Astrocyte (in vitro differentiated cells and primary cell): ENCODE results near the gene TES. TPM values are rescaled to one million over a fixed set of nuclear protein-coding genes. Genes with fewer than 3 reads are reported as not detected.
"Not testable (repeated sequence)": the region's sequence is repeated elsewhere in the genome, so short reads cannot be mapped to it uniquely, and the experiment has no call there.

Experiments used
- DNase-seq: peaks from one replicate; pipeline ENCODE4 v3.0.0-alpha.2; 2010; ENCODE audit warnings: low read depth
- FAIRE-seq: peaks from 2 replicates; lab custom pipeline; 2011; peaks lifted over from hg19 to GRCh38; lab: Jason Lieb, UNC
- H2AFZ ChIP-seq: 2 replicates; pipeline ENCODE4 v1.6.0; 2012; ENCODE audit warnings: low read depth, low read length, inconsistent platforms
- H3K27ac ChIP-seq: 2 replicates; pipeline ENCODE4 v1.5.1; 2011; ENCODE audit warnings: low read depth, low read length, inconsistent platforms
- H3K27me3 ChIP-seq: 2 replicates; pipeline ENCODE4 v1.6.0; 2011; ENCODE audit warnings: low read length, inconsistent platforms; ENCODE audit not compliant: insufficient read depth
- H3K36me3 ChIP-seq: 2 replicates; pipeline ENCODE4 v1.5.1; 2011; ENCODE audit warnings: low read length, inconsistent platforms; ENCODE audit not compliant: insufficient read depth
- H3K4me1 ChIP-seq: 2 replicates; pipeline ENCODE4 v1.5.1; 2011; ENCODE audit warnings: low read length, inconsistent platforms; ENCODE audit not compliant: insufficient read depth
- H3K4me2 ChIP-seq: 2 replicates; pipeline ENCODE4 v1.6.0; 2012; ENCODE audit warnings: low read length, inconsistent platforms
- H3K4me3 ChIP-seq: 2 replicates; pipeline ENCODE4 v1.5.1; 2011; ENCODE audit warnings: low read depth, mild to moderate bottlenecking, low read length, inconsistent platforms; ENCODE audit not compliant: insufficient read depth
- H3K79me2 ChIP-seq: 2 replicates; pipeline ENCODE4 v1.6.0; 2012; ENCODE audit warnings: mild to moderate bottlenecking, low read length, inconsistent platforms; ENCODE audit not compliant: insufficient read depth
- H3K9ac ChIP-seq: 2 replicates; pipeline ENCODE4 v1.6.0; 2012; ENCODE audit warnings: mild to moderate bottlenecking, low read length, inconsistent platforms
- H3K9me3 ChIP-seq: 2 replicates; pipeline ENCODE4 v1.5.1; 2012; ENCODE audit warnings: low read depth, mild to moderate bottlenecking, low read length, inconsistent platforms; ENCODE audit not compliant: insufficient read depth
- H4K20me1 ChIP-seq: 2 replicates; pipeline ENCODE4 v1.6.0; 2012; ENCODE audit warnings: low read length, inconsistent platforms; ENCODE audit not compliant: insufficient read depth
- H3K27ac Mint-ChIP-seq: one replicate; pipeline ENCODE4 v1.8.0; 2021; ENCODE audit warnings: mild to moderate bottlenecking, mixed read lengths; ENCODE audit not compliant: unreplicated experiment
- H3K27me3 Mint-ChIP-seq: one replicate; pipeline ENCODE4 v1.8.0; 2021; ENCODE audit warnings: low read depth, mixed read lengths; ENCODE audit not compliant: unreplicated experiment
- H3K36me3 Mint-ChIP-seq: one replicate; pipeline ENCODE4 v1.8.0; 2021; ENCODE audit warnings: low read depth, mixed read lengths; ENCODE audit not compliant: unreplicated experiment
- H3K4me1 Mint-ChIP-seq: one replicate; pipeline ENCODE4 v1.8.0; 2021; ENCODE audit warnings: low read depth, mixed read lengths; ENCODE audit not compliant: unreplicated experiment
- H3K4me3 Mint-ChIP-seq: one replicate; pipeline ENCODE4 v1.8.0; 2021; ENCODE audit warnings: mild to moderate bottlenecking, moderate library complexity, mixed read lengths; ENCODE audit not compliant: unreplicated experiment
- H3K9me3 Mint-ChIP-seq: one replicate; pipeline ENCODE4 v1.8.0; 2021; ENCODE audit warnings: mild to moderate bottlenecking, mixed read lengths; ENCODE audit not compliant: unreplicated experiment
- CTCF ChIP-seq: IDR thresholded peaks from 2 replicates; pipeline ENCODE4 v1.5.1; 2011; ENCODE audit warnings: low read depth, mild to moderate bottlenecking, inconsistent platforms, low read length, moderate library complexity; ENCODE audit not compliant: insufficient read depth
- EZH2 ChIP-seq: IDR thresholded peaks from 2 replicates; pipeline ENCODE4 v1.6.1; 2012; ENCODE audit warnings: mild to moderate bottlenecking, low read length, inconsistent platforms; ENCODE audit not compliant: insufficient read depth
- total RNA-seq: library from RNA; stranded (reverse); gene quantifications from 2 replicates; pipeline ENCODE4 v1.2.1, GENCODE V29; 2021

The TES gene
- total RNA-seq, 1 donor from 2014 or later, result 179 TPM

- H3K4me2 ChIP-seq, result no peak overlapping the region
Observed at GRCh38 chr7:116172353-116172752, 38.0 kb upstream of the TES start.

GRCh38 chr7:116173051-116174028, 37.0 kb upstream of the TES start:
- no peaks in the 10 kb centered on the region for H3K79me2 ChIP-seq
- no peaks in the 10 kb centered on the region for H3K27me3 ChIP-seq
- no peak overlapping the region for H2AFZ ChIP-seq
- H3K27ac Mint-ChIP-seq, result no peak overlapping the region
- H3K9me3 Mint-ChIP-seq, result peaks cover 3% of the 10 kb centered on the region
- TF ChIP-seq EZH2 (no peak), CTCF (peak; percentile 49)
- H3K4me3 Mint-ChIP-seq, result no peak overlapping the region
- peaks cover 26% of the 10 kb centered on the region for H3K4me1 Mint-ChIP-seq
- H3K9me3 ChIP-seq, result no peaks in the 10 kb centered on the region
- no peaks in the 10 kb centered on the region for H3K36me3 Mint-ChIP-seq
- H3K36me3 ChIP-seq, result no peaks in the 10 kb centered on the region
- FAIRE-seq, result no peak
- no peak overlapping the region for H3K4me2 ChIP-seq
- H3K4me3 ChIP-seq, result no peak overlapping the region
- H3K9ac ChIP-seq, result no peak overlapping the region
- no peaks in the 10 kb centered on the region for H4K20me1 ChIP-seq
- DNase-seq, result peak; percentile 42
- peaks cover 28% of the 10 kb centered on the region for H3K4me1 ChIP-seq
- peaks cover 3% of the 10 kb centered on the region for H3K27me3 Mint-ChIP-seq
- no peak overlapping the region for H3K27ac ChIP-seq

More at GRCh38 chr7:116172353-116172752, 38.0 kb upstream of the TES start:
- Histone ChIP-seq H3K4me1 (peaks cover 28% of the 10 kb centered on the region), H3K36me3 (no peaks in the 10 kb centered on the region), H3K27me3 (no peaks in the 10 kb centered on the region), H3K9ac (no peak overlapping the region), H3K79me2 (no peaks in the 10 kb centered on the region), H3K9me3 (no peaks in the 10 kb centered on the region), H4K20me1 (no peaks in the 10 kb centered on the region), H2AFZ (no peak overlapping the region), H3K4me3 (no peak overlapping the region), H3K27ac (no peak overlapping the region)
- TF ChIP-seq EZH2 (no peak), CTCF (no peak)
- Mint-ChIP-seq H3K27me3 (peaks cover 3% of the 10 kb centered on the region), H3K36me3 (no peaks in the 10 kb centered on the region), H3K4me3 (no peak overlapping the region), H3K9me3 (peaks cover 3% of the 10 kb centered on the region), H3K4me1 (peaks cover 24% of the 10 kb centered on the region), H3K27ac (no peak overlapping the region)
- DNase-seq (no peak), FAIRE-seq (no peak)

GRCh38 chr7:116175095-116175494, 35.2 kb upstream of the TES start:
- not testable (repeated sequence) for H3K27ac ChIP-seq, H3K36me3 Mint-ChIP-seq, H3K9me3 ChIP-seq, H3K9me3 Mint-ChIP-seq, H3K27me3 ChIP-seq, H3K27me3 Mint-ChIP-seq, H3K4me3 Mint-ChIP-seq, H3K4me2 ChIP-seq, DNase-seq, H3K27ac Mint-ChIP-seq, H3K79me2 ChIP-seq, H3K4me3 ChIP-seq, H3K36me3 ChIP-seq, H3K9ac ChIP-seq, FAIRE-seq, H2AFZ ChIP-seq, H4K20me1 ChIP-seq
- peaks cover 16% of the 10 kb centered on the region for H3K4me1 Mint-ChIP-seq
- H3K4me1 ChIP-seq, result peaks cover 16% of the 10 kb centered on the region
